ENCODE measurements around the gene UPK3A. TPM values are rescaled to one million over a fixed set of nuclear protein-coding genes. Genes with fewer than 3 reads are reported as not detected.
A peak's percentile ranks its signal among the peaks of the same experiment; 100 is the strongest.

The UPK3A gene
- total RNA-seq, 1 donor = not detected

GRCh38 chr22:45308957-45309421, 24.2 kb downstream of the UPK3A start:
- peak overlapping the region; percentile 93 for H3K4me2 ChIP-seq (ENCODE audit: insufficient read depth, low read length)
- no peaks in the 10 kb centered on the region for H3K27me3 ChIP-seq (ENCODE audit: insufficient read depth, low read length)
- peak overlapping the region; percentile 88 for H3K4me3 ChIP-seq (ENCODE audit: insufficient read depth, low read length)
- TF ChIP-seq, protein P1, sequence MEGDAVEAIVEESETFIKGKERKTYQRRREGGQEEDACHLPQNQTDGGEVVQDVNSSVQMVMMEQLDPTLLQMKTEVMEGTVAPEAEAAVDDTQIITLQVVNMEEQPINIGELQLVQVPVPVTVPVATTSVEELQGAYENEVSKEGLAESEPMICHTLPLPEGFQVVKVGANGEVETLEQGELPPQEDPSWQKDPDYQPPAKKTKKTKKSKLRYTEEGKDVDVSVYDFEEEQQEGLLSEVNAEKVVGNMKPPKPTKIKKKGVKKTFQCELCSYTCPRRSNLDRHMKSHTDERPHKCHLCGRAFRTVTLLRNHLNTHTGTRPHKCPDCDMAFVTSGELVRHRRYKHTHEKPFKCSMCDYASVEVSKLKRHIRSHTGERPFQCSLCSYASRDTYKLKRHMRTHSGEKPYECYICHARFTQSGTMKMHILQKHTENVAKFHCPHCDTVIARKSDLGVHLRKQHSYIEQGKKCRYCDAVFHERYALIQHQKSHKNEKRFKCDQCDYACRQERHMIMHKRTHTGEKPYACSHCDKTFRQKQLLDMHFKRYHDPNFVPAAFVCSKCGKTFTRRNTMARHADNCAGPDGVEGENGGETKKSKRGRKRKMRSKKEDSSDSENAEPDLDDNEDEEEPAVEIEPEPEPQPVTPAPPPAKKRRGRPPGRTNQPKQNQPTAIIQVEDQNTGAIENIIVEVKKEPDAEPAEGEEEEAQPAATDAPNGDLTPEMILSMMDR (IDR thresholded peaks at IDR 0.05; ENCODE audit: extremely low read depth, low read depth, low read length) = no peak
- peaks cover 16% of the 10 kb centered on the region for H3K4me1 ChIP-seq (ENCODE audit: insufficient read depth, low read length)
- H3K9me3 ChIP-seq (ENCODE audit: low read depth, low read length) = no peaks in the 10 kb centered on the region
- H3K79me2 ChIP-seq (ENCODE audit: insufficient read depth, low read length) = peaks cover 28% of the 10 kb centered on the region
- H2AFZ ChIP-seq (ENCODE audit: low read length) = peak overlapping the region; percentile 100
- H4K20me1 ChIP-seq (ENCODE audit: insufficient read depth, low read length) = peaks cover 11% of the 10 kb centered on the region
- H3K36me3 ChIP-seq (ENCODE audit: insufficient read depth, low read length) = peaks cover 3% of the 10 kb centered on the region
- DNase-seq (ENCODE audit: insufficient read length, low spot score, missing footprints) = peak; percentile 81
- H3K27ac ChIP-seq (ENCODE audit: low read depth, low read length) = peak overlapping the region; percentile 82

GRCh38 chr22:45309422-45310227, 24.9 kb downstream of the UPK3A start, which contains the start of gene FAM118A:
TSS of gene FAM118A (plus strand) at chr22:45309934. CDS start at chr22:45322380, 12,446 bp downstream.
- Histone ChIP-seq H3K4me1 (ENCODE audit: insufficient read depth, low read length) (peaks cover 16% of the 10 kb centered on the region), H3K27me3 (ENCODE audit: insufficient read depth, low read length) (no peaks in the 10 kb centered on the region), H3K9me3 (ENCODE audit: low read depth, low read length) (no peaks in the 10 kb centered on the region), H3K79me2 (ENCODE audit: insufficient read depth, low read length) (peaks cover 34% of the 10 kb centered on the region), H3K4me3 (ENCODE audit: insufficient read depth, low read length) (peak within 1 kb of the TSS; percentile 88), H4K20me1 (ENCODE audit: insufficient read depth, low read length) (peaks cover 16% of the 10 kb centered on the region), H3K4me2 (ENCODE audit: insufficient read depth, low read length) (peak within 1 kb of the TSS; percentile 93), H3K36me3 (ENCODE audit: insufficient read depth, low read length) (peaks cover 3% of the 10 kb centered on the region), H2AFZ (ENCODE audit: low read length) (peak within 1 kb of the TSS; percentile 100), H3K27ac (ENCODE audit: low read depth, low read length) (peak within 1 kb of the TSS; percentile 82)
- peak; percentile 98 for DNase-seq (ENCODE audit: insufficient read length, low spot score, missing footprints)
- TF ChIP-seq, protein P1 (IDR thresholded peaks at IDR 0.05; ENCODE audit: extremely low read depth, low read depth, low read length) = no peak

DNA sequence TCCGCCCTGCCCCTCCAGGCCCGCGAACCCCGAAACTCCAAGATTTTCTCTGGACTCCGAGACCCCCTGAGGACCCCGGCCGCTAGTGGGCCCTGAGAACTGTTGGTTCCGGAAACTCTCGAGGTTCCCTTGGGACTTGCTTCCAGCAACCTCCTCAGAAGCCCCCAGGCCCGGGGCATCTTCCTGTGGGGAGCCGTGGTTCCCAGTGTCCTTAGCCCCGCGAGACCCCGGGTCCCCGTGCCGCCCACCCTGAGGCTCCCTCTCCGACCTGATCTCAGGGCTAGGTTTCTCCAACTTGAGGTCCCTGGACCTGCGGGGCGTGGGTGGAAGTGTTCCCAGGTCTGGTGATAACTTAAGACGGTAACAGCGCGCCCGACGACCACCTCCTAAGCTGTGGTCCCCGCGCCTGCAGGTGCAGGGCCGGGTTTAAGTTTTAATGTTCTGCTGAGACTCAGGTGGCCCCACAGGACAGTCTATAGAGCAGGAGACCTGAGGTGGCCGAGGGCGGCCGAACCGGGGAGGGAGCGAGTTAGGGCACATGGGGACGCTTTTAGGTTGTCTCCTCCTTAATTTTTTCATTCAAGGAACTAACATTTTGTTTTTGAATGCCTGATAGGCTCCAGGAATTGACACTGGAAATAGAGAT, 25.7 kb downstream of the UPK3A start:
- TF ChIP-seq, protein P1 (IDR thresholded peaks at IDR 0.05; ENCODE audit: extremely low read depth, low read depth, low read length) = no peak
- Histone ChIP-seq H3K4me3 (ENCODE audit: insufficient read depth, low read length) (peak overlapping the region; percentile 88), H3K27me3 (ENCODE audit: insufficient read depth, low read length) (no peaks in the 10 kb centered on the region), H3K9me3 (ENCODE audit: low read depth, low read length) (no peaks in the 10 kb centered on the region), H3K4me1 (ENCODE audit: insufficient read depth, low read length) (peaks cover 16% of the 10 kb centered on the region), H4K20me1 (ENCODE audit: insufficient read depth, low read length) (peaks cover 16% of the 10 kb centered on the region), H2AFZ (ENCODE audit: low read length) (no peak overlapping the region), H3K4me2 (ENCODE audit: insufficient read depth, low read length) (peak overlapping the region; percentile 93), H3K36me3 (ENCODE audit: insufficient read depth, low read length) (peaks cover 3% of the 10 kb centered on the region), H3K79me2 (ENCODE audit: insufficient read depth, low read length) (peaks cover 39% of the 10 kb centered on the region), H3K27ac (ENCODE audit: low read depth, low read length) (peak overlapping the region; percentile 33)
- peak; percentile 71 for DNase-seq (ENCODE audit: insufficient read length, low spot score, missing footprints)

Data from osteoblast (primary cell).